H9 (cell line): ENCODE measurements around the gene KIF6. TPM values are rescaled to one million over a fixed set of nuclear protein-coding genes. Genes with fewer than 3 reads are reported as not detected.

Experiments
- DNase-seq: peaks from one replicate; pipeline ENCODE4 v3.0.0-alpha.2; 2017
- H2AFZ ChIP-seq: one replicate; pipeline ENCODE4 v1.6.1; 2013; ENCODE audit warnings: mild to moderate bottlenecking, low read length, control low read depth, moderate library complexity
- H2AK5ac ChIP-seq: 2 replicates; pipeline ENCODE4 v1.6.1; 2013; ENCODE audit warnings: low read length, control low read depth, mixed read lengths; ENCODE audit not compliant: insufficient read length
- H2BK120ac ChIP-seq: one replicate; pipeline ENCODE4 v1.6.1; 2013; ENCODE audit warnings: low read depth, mild to moderate bottlenecking, low read length, control low read depth, inconsistent platforms; ENCODE audit not compliant: poor library complexity, severe bottlenecking
- H2BK12ac ChIP-seq: 2 replicates; pipeline ENCODE4 v1.6.1; 2013; ENCODE audit warnings: low read length, control low read depth, mixed read lengths, low read depth; ENCODE audit not compliant: insufficient read length
- H2BK15ac ChIP-seq: 2 replicates; pipeline ENCODE4 v1.6.1; 2013; ENCODE audit warnings: low read depth, low read length, control low read depth
- H2BK20ac ChIP-seq: one replicate; pipeline ENCODE4 v1.6.1; 2013; ENCODE audit warnings: low read depth, mild to moderate bottlenecking, low read length, control low read depth, inconsistent platforms; ENCODE audit not compliant: poor library complexity, severe bottlenecking
- H2BK5ac ChIP-seq: 2 replicates; pipeline ENCODE4 v1.6.1; 2013; ENCODE audit warnings: low read length, control low read depth, mixed read lengths; ENCODE audit not compliant: insufficient read length
- H3K14ac ChIP-seq: 2 replicates; pipeline ENCODE4 v1.6.1; 2013; ENCODE audit warnings: low read length, control low read depth; ENCODE audit not compliant: insufficient read depth
- H3K18ac ChIP-seq: 2 replicates; pipeline ENCODE4 v1.6.1; 2013; ENCODE audit warnings: low read depth, mild to moderate bottlenecking, mixed read lengths, low read length, control low read depth; ENCODE audit not compliant: insufficient read length
- H3K23ac ChIP-seq: 2 replicates; pipeline ENCODE4 v1.6.1; 2013; ENCODE audit warnings: low read length, control low read depth, mixed read lengths, low read depth; ENCODE audit not compliant: insufficient read length
- H3K23me2 ChIP-seq: 2 replicates; pipeline ENCODE4 v1.6.1; 2013; ENCODE audit warnings: low read depth, mild to moderate bottlenecking, mixed read lengths, low read length, control low read depth; ENCODE audit not compliant: insufficient read length, poor library complexity, severe bottlenecking
- H3K27ac ChIP-seq: 2 replicates; pipeline ENCODE4 v1.5.1; 2013; ENCODE audit warnings: low read length, control low read depth, mixed read lengths, low read depth; ENCODE audit not compliant: insufficient read length
- H3K27me3 ChIP-seq: 2 replicates; pipeline ENCODE4 v1.6.1; 2013; ENCODE audit warnings: low read length, control low read depth, inconsistent platforms; ENCODE audit not compliant: insufficient read depth
- H3K4ac ChIP-seq: 2 replicates; pipeline ENCODE4 v1.6.1; 2013; ENCODE audit warnings: low read depth, mild to moderate bottlenecking, control low read depth, inconsistent platforms, low read length, moderate library complexity
- H3K4me1 ChIP-seq: 2 replicates; pipeline ENCODE4 v1.6.1; 2013; ENCODE audit warnings: low read length, control low read depth, inconsistent platforms; ENCODE audit not compliant: insufficient read depth
- H3K4me2 ChIP-seq: 2 replicates; pipeline ENCODE4 v1.6.1; 2013; ENCODE audit warnings: low read length, control low read depth, mixed read lengths; ENCODE audit not compliant: insufficient read length, insufficient read depth
- H3K56ac ChIP-seq: 2 replicates; pipeline ENCODE4 v1.6.1; 2013; ENCODE audit warnings: low read depth, mild to moderate bottlenecking, mixed read lengths, low read length, control low read depth; ENCODE audit not compliant: insufficient read length
- H3K79me1 ChIP-seq: 2 replicates; pipeline ENCODE4 v1.6.1; 2013; ENCODE audit warnings: low read depth, mild to moderate bottlenecking, moderate library complexity, low read length, control low read depth, inconsistent platforms; ENCODE audit not compliant: insufficient read depth, poor library complexity, severe bottlenecking
- H3K79me2 ChIP-seq: 2 replicates; pipeline ENCODE4 v1.6.1; 2013; ENCODE audit warnings: low read length, control low read depth, inconsistent platforms; ENCODE audit not compliant: insufficient read depth
- H3K9ac ChIP-seq: 2 replicates; pipeline ENCODE4 v1.6.1; 2013; ENCODE audit warnings: low read length, control low read depth, mixed read lengths; ENCODE audit not compliant: insufficient read length; ENCODE audit errors: extremely low read depth
- H3K9me3 ChIP-seq: one replicate; pipeline ENCODE4 v1.6.1; 2013; ENCODE audit warnings: low read depth, low read length, inconsistent platforms; ENCODE audit not compliant: control insufficient read depth
- H3T11ph ChIP-seq: one replicate; pipeline ENCODE4 v1.6.1; 2013; ENCODE audit warnings: mild to moderate bottlenecking, low read length, control low read depth, inconsistent platforms
- H4K20me1 ChIP-seq: one replicate; pipeline ENCODE4 v1.6.1; 2013; ENCODE audit not compliant: control insufficient read depth, insufficient read length, insufficient read depth
- H4K5ac ChIP-seq: 2 replicates; pipeline ENCODE4 v1.6.1; 2013; ENCODE audit warnings: low read depth, mild to moderate bottlenecking, mixed read lengths, low read length, control low read depth; ENCODE audit not compliant: insufficient read length
- H4K8ac ChIP-seq: replicated peaks from 2 replicates; pipeline ENCODE4 v1.6.1; 2013; ENCODE audit warnings: low read length, control low read depth, mixed read lengths, low read depth; ENCODE audit not compliant: insufficient read length
- H4K91ac ChIP-seq: 2 replicates; pipeline ENCODE4 v1.6.1; 2013; ENCODE audit warnings: low read depth, mild to moderate bottlenecking, moderate library complexity, mixed read lengths, low read length, control low read depth; ENCODE audit not compliant: insufficient read length
- H3K27ac Mint-ChIP-seq, 3 experiments: 2 replicates in 2 of 3; 3 replicates in 1 of 3; pipeline ENCODE4 v1.8.0; 2020 to 2021; ENCODE audit warnings: mixed read lengths in 3 of 3, mild to moderate bottlenecking in 1 of 3, moderate library complexity in 1 of 3
- H3K27me3 Mint-ChIP-seq: 2 replicates; pipeline ENCODE4 v1.8.0; 2021; ENCODE audit warnings: low read depth, mild to moderate bottlenecking, moderate library complexity, mixed read lengths
- H3K36me3 Mint-ChIP-seq, 3 experiments: 2 replicates in 2 of 3; 3 replicates in 1 of 3; pipeline ENCODE4 v1.8.0; 2020 to 2021; ENCODE audit warnings: low read depth in 3 of 3, mixed read lengths in 3 of 3; ENCODE audit not compliant: insufficient read depth in 1 of 3
- H3K4me1 Mint-ChIP-seq, 2 experiments: 2 replicates each; pipeline ENCODE4 v1.8.0; 2020; ENCODE audit warnings: mixed read lengths in 2 of 2
- H3K4me3 Mint-ChIP-seq, 2 experiments: 2 replicates in 1 of 2; 3 replicates in 1 of 2; pipeline ENCODE4 v1.8.0; 2020 to 2021; ENCODE audit warnings: mild to moderate bottlenecking in 2 of 2, mixed read lengths in 2 of 2, moderate library complexity in 1 of 2
- H3K9me3 Mint-ChIP-seq, 2 experiments: 2 replicates in 1 of 2; 3 replicates in 1 of 2; pipeline ENCODE4 v1.8.0; 2020; ENCODE audit warnings: mild to moderate bottlenecking in 2 of 2, mixed read lengths in 2 of 2, moderate library complexity in 1 of 2
- CTCF ChIP-seq: fragments of 200-600 bp; sonication (generic); conservative IDR thresholded peaks from 3 replicates; pipeline ENCODE4 v1.8.0; 2021; ENCODE audit warnings: antibody characterized with exemption, mild to moderate bottlenecking
- WGBS: extraction: QIAGEN DNeasy Blood & Tissue Kit; methylation state at CpG from one replicate; pipeline ENCODE4 v1.1.7; 2013; ENCODE audit warnings: missing lambda C conversion rate, low lambda C conversion rate, mixed read lengths; ENCODE audit not compliant: insufficient read length; ENCODE audit errors: extremely low coverage; 5-methylcytosine and 5-hydroxymethylcytosine counted together
- total RNA-seq: library from RNA; stranded (reverse); gene quantifications from 2 replicates; pipeline ENCODE4 v1.2.1, GENCODE V29; 2021

Gene KIF6
- total RNA-seq, 1 experiment from 2014 or later, result 0.63 TPM

DNA sequence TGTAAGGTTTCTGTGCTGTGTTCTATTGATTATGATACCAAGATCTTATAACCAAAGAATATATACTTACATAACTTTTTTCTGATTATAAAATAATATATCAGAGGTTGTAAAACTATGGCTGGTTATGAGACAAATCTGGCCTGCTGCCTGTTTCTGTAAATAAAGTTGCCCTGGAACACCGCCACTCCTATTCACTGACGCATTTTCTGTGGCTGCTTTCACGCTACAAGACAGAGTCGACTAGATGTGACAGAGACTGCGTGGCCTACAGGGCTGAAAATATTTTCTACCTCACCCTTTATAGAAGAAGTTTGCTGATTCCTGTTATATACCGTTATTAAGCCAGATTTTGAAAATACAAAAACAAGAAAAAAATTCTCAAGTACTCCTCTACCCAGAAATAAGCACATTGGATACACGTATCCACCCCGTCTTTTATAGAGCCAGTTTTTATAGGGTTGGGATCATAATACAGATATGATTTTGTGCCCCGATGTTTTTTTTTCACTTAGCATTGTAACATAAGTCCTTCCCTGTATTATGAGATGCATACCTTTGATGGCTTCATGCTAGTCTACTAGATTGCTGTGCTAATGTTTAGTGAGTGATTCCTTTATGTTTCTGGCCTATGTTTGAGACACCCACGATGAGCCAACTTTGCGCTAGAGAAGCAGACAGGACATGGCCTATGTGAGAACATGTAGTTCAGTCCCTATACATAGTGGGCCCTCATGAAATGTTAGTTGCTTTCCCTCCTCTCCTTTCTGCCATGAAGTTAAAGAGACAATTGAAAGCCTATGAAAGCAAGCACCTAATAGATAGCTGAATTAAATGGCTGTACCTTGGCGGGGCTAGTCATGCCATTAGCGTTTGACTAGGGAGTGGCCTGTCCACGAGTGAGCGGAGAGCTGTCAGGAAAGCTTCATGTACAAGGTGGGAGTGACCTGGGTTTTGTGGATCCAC is 304.6 kb downstream of the KIF6 start:
- Histone ChIP-seq H2BK12ac (no peak overlapping the region), H3K18ac (no peak overlapping the region), H3K23me2 (no peaks in the 10 kb centered on the region), H2BK20ac (no peak overlapping the region), H4K5ac (no peak overlapping the region), H4K20me1 (no peaks in the 10 kb centered on the region), H3K56ac (no peak overlapping the region), H2AFZ (no peak overlapping the region), H3T11ph (no peak overlapping the region), H3K27ac (no peak overlapping the region), H3K4me2 (no peak overlapping the region), H3K9me3 (no peaks in the 10 kb centered on the region), H2BK120ac (no peak overlapping the region), H3K14ac (no peak overlapping the region), H3K9ac (no peak overlapping the region), H3K79me1 (no peaks in the 10 kb centered on the region), H2AK5ac (no peak overlapping the region), H3K27me3 (no peaks in the 10 kb centered on the region), H3K23ac (no peak overlapping the region), H3K4me1 (no peaks in the 10 kb centered on the region), H3K79me2 (no peaks in the 10 kb centered on the region), H3K4ac (no peak overlapping the region), H2BK15ac (no peak overlapping the region), H4K91ac (no peak overlapping the region), H2BK5ac (no peak overlapping the region), H4K8ac (no peak overlapping the region)
- Mint-ChIP-seq H3K36me3 (no peaks in the 10 kb centered on the region), H3K4me3 (no peak overlapping the region), H3K4me1 (peaks cover 7 to 20% of the 10 kb centered on the region in 2 experiments; a peak in 2 of 4 replicates), H3K27ac (no peak overlapping the region), H3K27me3 (no peaks in the 10 kb centered on the region), H3K9me3 (no peaks in the 10 kb centered on the region)
- DNase-seq, result no peak
- WGBS, result no CpG with 5 or more reads among the region's 15 CpGs
- no peak for TF ChIP-seq CTCF
